T-cell (primary cell): ENCODE results near the gene PLEKHB2. TPM values are rescaled to one million over a fixed set of nuclear protein-coding genes. Genes with fewer than 3 reads are reported as not detected.

Source experiments
- total RNA-seq, 35 experiments: library from RNA in 6 of 35; stranded (reverse) in 6 of 35; fragments of 120-200 nt in 1 of 35; gene quantifications; one replicate each; pipeline versions ENCODE4 v1.2.1 to v1.2.4 and lab custom pipeline; 2013 to 2026

The PLEKHB2 gene
- total RNA-seq, 5 donors from 2014 or later (not counting 1 experiment from before 2014, with no cell fraction given) = 52.5 to 61.7 (median 53.2) TPM

Other genes starting within 250 kb of the PLEKHB2 start
- 10 to 100 TPM; 61.7 to 84.0 (median 73.3) TPM for gene FAM168B, start 11.9 kb upstream of the PLEKHB2 start, total RNA-seq
- gene POTEE, start 104.2 kb downstream of the PLEKHB2 start, total RNA-seq = under 1 TPM; 0.09 to 0.53 (median 0.13) TPM